Liver (tissue), 9 donors: ENCODE results near the gene UAP1. TPM values are rescaled to one million over a fixed set of nuclear protein-coding genes. Genes with fewer than 3 reads are reported as not detected.

Experiments
- DNase-seq: peaks from one replicate; pipeline ENCODE4 v3.0.0-alpha.2; 2017; ENCODE audit warnings: low spot score
- H3K27ac ChIP-seq, 2 donors: one replicate each; pipeline ENCODE4 v1.7.0; 2013; ENCODE audit warnings: inconsistent platforms in 2 of 2, low read length in 2 of 2, control low read depth in 1 of 2, low read depth in 1 of 2, mild to moderate bottlenecking in 1 of 2
- H3K27me3 ChIP-seq, 4 donors: one replicate each; pipeline versions ENCODE4 v1.6.1 to v1.7.0; 2013; ENCODE audit warnings: low read length in 3 of 4, inconsistent platforms in 1 of 4, mild to moderate bottlenecking in 1 of 4, moderate library complexity in 1 of 4; ENCODE audit not compliant: control insufficient read depth in 4 of 4, insufficient read depth in 4 of 4
- H3K36me3 ChIP-seq, 4 donors: one replicate each; pipeline versions ENCODE4 v1.6.1 to v1.7.0; 2013; ENCODE audit warnings: low read length in 3 of 4, mild to moderate bottlenecking in 3 of 4, low read depth in 1 of 4, moderate library complexity in 1 of 4; ENCODE audit not compliant: control insufficient read depth in 4 of 4, insufficient read depth in 3 of 4
- H3K4me1 ChIP-seq, 4 donors: one replicate each; pipeline versions ENCODE4 v1.6.1 to v1.7.0; 2013; ENCODE audit warnings: low read length in 3 of 4, mild to moderate bottlenecking in 3 of 4, moderate library complexity in 1 of 4; ENCODE audit not compliant: control insufficient read depth in 4 of 4, insufficient read depth in 4 of 4
- H3K4me3 ChIP-seq, 3 donors: one replicate each; pipeline versions ENCODE4 v1.6.1 to v1.7.0; 2013; ENCODE audit warnings: low read length in 3 of 3, control low read depth in 1 of 3, low read depth in 1 of 3, mild to moderate bottlenecking in 1 of 3
- H3K9ac ChIP-seq, 2 donors: one replicate each; pipeline ENCODE4 v1.7.0; 2013; ENCODE audit warnings: low read length in 2 of 2, mild to moderate bottlenecking in 2 of 2, moderate library complexity in 2 of 2, control low read depth in 1 of 2, low read depth in 1 of 2
- H3K9me3 ChIP-seq, 4 donors: one replicate each; pipeline versions ENCODE4 v1.6.1 to v1.7.0; 2013; ENCODE audit warnings: low read length in 3 of 4; ENCODE audit not compliant: control insufficient read depth in 4 of 4
- ATF3 ChIP-seq: IDR thresholded peaks from 2 replicates; pipeline ENCODE4 v1.6.1; 2016; ENCODE audit warnings: antibody characterized with exemption
- CTCF ChIP-seq: fragments of 150-350 bp; IDR thresholded peaks from 2 replicates; pipeline ENCODE4 v1.5.1; 2017; ENCODE audit warnings: improper control_type of control experiment, low read depth, low read length; ENCODE audit not compliant: missing input control
- EGR1 ChIP-seq, 2 donors: IDR thresholded peaks; 2 replicates each; pipeline ENCODE4 v1.6.1; 2016 to 2018; ENCODE audit warnings: antibody characterized with exemption in 2 of 2, low read depth in 2 of 2
- FOXA1 ChIP-seq: IDR thresholded peaks from 2 replicates; pipeline ENCODE4 v1.6.1; 2016; ENCODE audit warnings: antibody characterized with exemption
- FOXA2 ChIP-seq: IDR thresholded peaks from 2 replicates; pipeline ENCODE4 v1.6.1; 2016; ENCODE audit warnings: antibody characterized with exemption
- GABPA ChIP-seq, 2 donors: IDR thresholded peaks in 1 of 2; conservative IDR thresholded peaks in 1 of 2; 2 replicates each; pipeline ENCODE4 v1.6.1; 2016; ENCODE audit warnings: antibody characterized with exemption in 2 of 2, mild to moderate bottlenecking in 1 of 2, moderate library complexity in 1 of 2
- HNF4A ChIP-seq, 2 donors: conservative IDR thresholded peaks; 2 replicates each; pipeline ENCODE4 v1.6.1; 2016; ENCODE audit warnings: antibody characterized with exemption in 2 of 2, mild to moderate bottlenecking in 2 of 2
- HNF4G ChIP-seq: IDR thresholded peaks from 2 replicates; pipeline ENCODE4 v1.6.1; 2016; ENCODE audit warnings: antibody characterized with exemption
- JUND ChIP-seq, 2 donors: IDR thresholded peaks; 2 replicates each; pipeline ENCODE4 v1.6.1; 2016; ENCODE audit warnings: antibody characterized with exemption in 2 of 2
- MAX ChIP-seq: IDR thresholded peaks from 2 replicates; pipeline ENCODE4 v1.6.1; 2016; ENCODE audit warnings: antibody characterized with exemption
- NR2F2 ChIP-seq: IDR thresholded peaks from 2 replicates; pipeline ENCODE4 v1.6.1; 2016; ENCODE audit warnings: antibody characterized with exemption
- RAD21 ChIP-seq, 2 donors: IDR thresholded peaks; 2 replicates each; pipeline ENCODE4 v1.6.1; 2016; ENCODE audit warnings: antibody characterized with exemption in 2 of 2, mild to moderate bottlenecking in 2 of 2
- REST ChIP-seq: IDR thresholded peaks from 2 replicates; pipeline ENCODE4 v1.6.1; 2016; ENCODE audit warnings: antibody characterized with exemption, mild to moderate bottlenecking
- RXRA ChIP-seq, 2 donors: IDR thresholded peaks; 2 replicates each; pipeline ENCODE4 v1.6.1; 2017 to 2018; ENCODE audit warnings: antibody characterized with exemption in 2 of 2, mild to moderate bottlenecking in 1 of 2
- SP1 ChIP-seq: IDR thresholded peaks from 2 replicates; pipeline ENCODE4 v1.6.1; 2018; ENCODE audit warnings: antibody characterized with exemption, mild to moderate bottlenecking
- TAF1 ChIP-seq: conservative IDR thresholded peaks from 2 replicates; pipeline ENCODE4 v1.6.1; 2016; ENCODE audit warnings: antibody characterized with exemption, mild to moderate bottlenecking
- YY1 ChIP-seq: IDR thresholded peaks from 2 replicates; pipeline ENCODE4 v1.6.1; 2016; ENCODE audit warnings: antibody characterized with exemption, mild to moderate bottlenecking
- ZBTB33 ChIP-seq: IDR thresholded peaks from 2 replicates; pipeline ENCODE4 v1.6.1; 2016; ENCODE audit warnings: antibody characterized with exemption
- WGBS: extraction: QIAGEN DNeasy Blood & Tissue Kit; methylation state at CpG from one replicate; pipeline ENCODE4 v1.1.7; 2013; 5-methylcytosine and 5-hydroxymethylcytosine counted together
- polyA plus RNA-seq, 2 donors: library from polyadenylated mRNA; stranded (reverse) in 1 of 2; unstranded in 1 of 2; fragments of 200-250 nt in 1 of 2; fragments of >200 nt in 1 of 2; fragmentation: Nextera tagmentation in 1 of 2; extraction: Ambion mirVana in 1 of 2; gene quantifications; one replicate each; pipeline versions ENCODE4 v1.2.1 to v1.2.3, GENCODE V29; 2013 to 2015
- total RNA-seq, 2 donors: library from RNA; depleted of rRNA; stranded (reverse); fragments of >200 nt; gene quantifications; one replicate each; pipeline ENCODE4 v1.2.3, GENCODE V29; 2014
- donor health status: healthy.
- donor health status: healthy.
- donor health status: healthy.
- donor health status: healthy.
- donor health status: healthy.

UAP1 gene
- total and polyA plus RNA-seq, 4 donors: 28.9 to 120 (median 51.7) TPM

- H3K9me3 ChIP-seq: no peaks in the 10 kb centered on the region
- H3K4me3 ChIP-seq: no peak overlapping the region
Observed at GRCh38 chr1:162629077-162629627, 67.6 kb downstream of the UAP1 start.

More at GRCh38 chr1:162629077-162629627, 67.6 kb downstream of the UAP1 start:
- Histone ChIP-seq H3K4me1 (no peaks in the 10 kb centered on the region), H3K36me3 (no peaks in the 10 kb centered on the region), H3K27ac (no peak overlapping the region), H3K9ac (no peak overlapping the region), H3K27me3 (no peaks in the 10 kb centered on the region)
- TF ChIP-seq REST (no peak), FOXA1 (no peak), HNF4G (no peak), NR2F2 (no peak), HNF4A (conservative IDR thresholded peaks at IDR 0.05) (no peak), EGR1 (IDR thresholded peaks at IDR 0.05; ENCODE audit: low read depth in 2 of 2) (no peak), GABPA (IDR thresholded peaks at IDR 0.05 in 1 of 2, conservative IDR thresholded peaks at IDR 0.05 in 1 of 2) (no peak), MAX (no peak), JUND (IDR thresholded peaks at IDR 0.05) (no peak), TAF1 (no peak), YY1 (no peak), SP1 (no peak), ATF3 (no peak), RAD21 (IDR thresholded peaks at IDR 0.05) (no peak), ZBTB33 (no peak), FOXA2 (no peak), CTCF (no peak), RXRA (IDR thresholded peaks at IDR 0.05) (no peak)
- 97% methylated on average over 3 of the region's 3 CpGs for WGBS
- no peak for DNase-seq
